Inflammatory macrophage treated with lipopolysaccharide for 4 hours (primary cell): Measurements from ENCODE around the gene HEATR5A.
A peak's percentile ranks its signal among the peaks of the same experiment; 100 is the strongest.
"Not testable (repeated sequence)": the region's sequence is repeated elsewhere in the genome, so short reads cannot be mapped to it uniquely, and the experiment has no call there.

ENCODE experiments used
- DNase-seq: peaks from one replicate; pipeline ENCODE4 v3.0.0-alpha.2; 2020

Gene HEATR5A

GRCh38 chr14:31320922-31321766 lies 99.2 kb downstream of the HEATR5A start:
- DNase-seq = no peak

DNA sequence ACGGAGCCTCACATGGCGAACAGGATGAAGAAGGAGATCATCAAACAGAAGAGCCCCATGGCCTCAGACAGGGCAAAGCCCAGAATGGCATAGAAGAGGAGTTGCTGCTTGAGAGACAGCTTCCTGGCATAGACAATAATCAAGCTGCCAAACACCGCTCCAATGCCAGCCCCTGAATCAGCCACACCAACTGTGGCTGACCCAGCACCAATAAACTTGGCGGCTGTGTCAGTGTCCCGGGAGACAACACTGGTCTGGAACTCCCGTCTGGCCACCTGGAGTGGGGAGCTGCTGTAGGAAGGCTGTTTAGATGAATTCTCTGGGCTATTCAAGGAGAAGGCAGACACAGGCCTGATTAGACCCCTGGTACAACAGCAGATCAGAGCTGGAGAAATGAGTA lies 100.1 kb downstream of the HEATR5A start:
- DNase-seq = no peak

DNA sequence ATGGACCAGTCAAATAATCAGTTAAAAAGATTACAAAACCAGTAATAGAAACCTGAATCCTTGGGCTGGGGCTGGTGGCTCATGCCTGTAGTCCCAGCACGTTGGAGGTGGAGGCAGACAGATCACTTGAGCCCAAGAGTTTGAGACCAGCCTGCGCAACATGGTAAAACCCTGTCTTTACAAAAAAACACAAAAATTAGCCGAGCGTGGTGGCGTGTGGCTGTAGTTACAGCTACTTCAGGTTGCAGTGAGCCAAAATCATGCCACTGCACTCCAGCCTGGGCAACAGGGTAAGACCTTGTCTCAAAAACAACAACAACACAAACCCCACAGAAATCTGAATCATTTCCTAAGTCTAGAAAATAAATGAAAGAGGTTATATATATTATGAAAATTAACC lies 100.6 kb downstream of the HEATR5A start:
- DNase-seq = no peak

GRCh38 chr14:31312934-31313333 lies 107.4 kb downstream of the HEATR5A start:
- DNase-seq = no peak

GRCh38 chr14:31312370-31312769 lies 108.0 kb downstream of the HEATR5A start:
- not testable (repeated sequence) for DNase-seq

- DNase-seq = no peak
Observed at GRCh38 chr14:31307618-31308017, 112.7 kb downstream of the HEATR5A start.

DNA sequence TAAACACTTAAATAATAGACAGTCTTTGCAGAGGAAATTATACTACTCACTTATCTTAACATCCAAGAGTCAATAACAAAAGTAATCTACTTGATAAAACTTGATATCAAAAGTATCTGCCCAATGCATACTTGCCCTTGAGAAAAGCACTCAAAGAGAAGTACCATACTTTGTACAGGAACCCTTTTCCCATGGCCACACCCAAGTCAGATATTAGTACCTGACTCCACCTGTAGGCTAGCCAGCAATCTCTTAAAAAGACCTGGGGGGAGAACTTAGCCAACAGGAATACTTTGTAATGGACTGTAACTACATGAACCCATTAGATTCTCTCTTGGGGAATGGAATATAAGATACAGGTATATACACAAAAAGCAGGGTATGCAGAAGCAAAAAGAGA lies 113.2 kb downstream of the HEATR5A start:
- no peak for DNase-seq

- DNase-seq = no peak
Observed at GRCh38 chr14:31303654-31304053, 116.7 kb downstream of the HEATR5A start.

DNA sequence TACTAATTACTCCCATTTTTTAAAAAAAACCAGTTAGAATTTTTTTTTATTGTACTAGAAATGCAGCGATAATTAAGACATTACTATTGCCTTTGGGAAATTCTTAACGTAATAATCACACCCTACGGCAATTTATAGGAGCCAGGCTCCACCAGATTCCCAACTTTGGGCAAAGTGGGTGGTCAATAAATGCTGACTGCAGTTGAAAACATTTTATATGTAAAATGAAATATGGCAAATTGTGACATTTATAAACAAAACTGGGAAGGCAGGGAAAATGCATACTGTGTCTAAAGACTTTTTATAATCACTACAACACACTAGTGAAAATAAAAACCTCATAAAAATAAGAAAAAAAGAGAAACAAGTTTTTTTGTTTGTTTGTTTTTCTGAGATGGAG lies 119.5 kb downstream of the HEATR5A start:
- no peak for DNase-seq

DNA sequence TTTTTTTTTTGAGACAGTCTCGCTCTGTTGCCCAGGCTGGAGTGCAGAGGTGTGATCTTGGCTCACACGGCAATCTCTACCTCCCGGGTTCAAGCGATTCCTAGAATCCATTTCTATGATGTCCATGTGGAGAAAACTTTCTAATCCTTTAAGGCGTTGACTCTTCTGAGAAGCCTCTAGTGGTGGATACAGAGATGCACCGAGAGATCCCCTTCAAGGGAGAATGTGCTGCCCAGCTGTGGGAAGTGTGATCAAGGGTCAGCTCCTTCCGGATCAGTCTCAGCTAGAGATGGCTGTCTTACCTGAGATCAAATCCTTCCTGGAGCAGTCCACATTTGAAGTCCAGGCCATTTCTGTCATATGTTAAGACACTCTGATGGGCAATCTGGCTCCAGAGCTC lies 120.1 kb downstream of the HEATR5A start:
- DNase-seq = no peak

GRCh38 chr14:31297701-31298344 lies 122.5 kb downstream of the HEATR5A start:
- DNase-seq = no peak

GRCh38 chr14:31297112-31297511 lies 123.2 kb downstream of the HEATR5A start:
- no peak for DNase-seq

GRCh38 chr14:31294746-31295405 lies 125.5 kb downstream of the HEATR5A start:
- no peak for DNase-seq

GRCh38 chr14:31292937-31293616 lies 127.3 kb downstream of the HEATR5A start:
- DNase-seq = no peak

DNA sequence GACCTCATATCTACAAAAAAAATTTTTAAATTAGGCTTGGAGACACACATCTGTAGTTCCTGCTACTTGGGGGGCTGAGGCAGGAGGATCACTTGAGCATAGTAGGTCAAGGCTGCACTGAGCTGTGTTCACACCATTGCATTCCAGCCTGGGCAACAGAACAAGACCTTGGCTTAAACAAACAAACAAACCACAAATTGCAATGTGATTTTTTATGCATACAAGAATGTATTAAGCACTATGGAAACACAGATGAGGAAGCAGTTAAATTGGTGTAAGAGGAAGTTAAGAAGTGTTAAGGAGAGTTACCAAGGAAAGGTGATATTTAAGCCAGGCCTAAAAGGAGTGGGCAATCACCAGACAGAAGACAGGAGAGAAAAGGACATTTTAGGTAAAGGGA lies 129.1 kb downstream of the HEATR5A start:
- peak; percentile 14 for DNase-seq

GRCh38 chr14:31287294-31287972 lies 132.9 kb downstream of the HEATR5A start:
- DNase-seq = no peak

DNA sequence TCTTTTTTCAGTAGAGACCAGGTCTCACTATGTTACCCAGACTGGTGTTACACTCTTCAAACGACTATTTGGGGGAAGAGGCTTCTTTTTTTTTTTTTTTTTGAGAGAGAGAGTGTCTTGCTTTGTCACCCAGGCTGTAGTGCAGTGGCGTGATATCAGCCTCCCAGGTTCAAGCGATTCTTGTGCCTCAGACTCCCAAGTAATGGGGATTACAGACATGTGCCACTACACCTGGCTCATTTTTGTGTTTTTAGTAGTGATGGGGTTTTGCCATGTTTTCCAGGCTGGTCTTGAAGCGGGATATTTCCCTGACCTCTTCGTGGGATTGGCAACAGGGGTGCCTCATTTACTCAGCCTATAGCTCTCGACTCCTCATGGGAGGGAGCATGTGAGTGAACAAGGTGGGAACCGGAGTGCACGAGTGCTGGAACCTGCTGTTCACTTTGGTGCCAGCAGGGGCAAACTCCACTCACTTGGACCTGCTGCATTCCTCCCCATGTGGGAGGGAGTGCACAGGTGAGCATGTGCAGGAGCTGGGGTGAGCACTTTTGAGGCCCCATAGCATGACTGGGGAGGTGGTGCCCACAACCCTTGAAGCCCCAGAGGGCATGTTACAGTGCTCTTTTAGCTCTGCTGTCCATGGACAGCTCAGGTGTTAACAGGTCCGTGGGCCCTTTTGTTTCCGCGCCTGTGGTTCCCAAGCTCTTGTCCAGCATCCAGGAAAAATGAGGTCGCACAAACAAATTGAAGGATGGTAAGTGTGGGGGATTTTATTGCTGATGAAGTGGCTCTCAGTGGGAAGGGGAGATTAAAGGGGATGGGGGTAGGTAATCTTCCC lies 133.7 kb downstream of the HEATR5A start:
- DNase-seq = no peak

GRCh38 chr14:31283578-31284252 lies 136.6 kb downstream of the HEATR5A start:
- peak; percentile 93 for DNase-seq

DNA sequence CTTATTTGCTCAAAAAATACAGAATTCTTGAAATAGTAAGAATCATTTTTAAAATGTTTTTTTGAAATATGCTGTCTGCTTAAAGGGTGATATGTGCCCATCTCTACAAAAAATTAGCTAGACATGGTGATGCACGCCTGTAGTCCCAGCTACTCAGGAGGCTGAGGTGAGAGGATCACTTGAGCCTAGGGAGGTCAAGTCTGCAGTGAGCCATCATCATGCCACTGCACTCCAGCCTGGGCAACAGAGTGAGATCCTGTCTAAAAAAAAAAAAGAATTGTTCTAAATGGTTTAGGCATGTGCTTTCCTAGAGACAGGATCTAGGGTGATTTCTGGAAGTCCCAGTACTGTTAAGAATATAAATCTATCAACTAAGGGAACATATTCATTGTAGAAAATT lies 137.2 kb downstream of the HEATR5A start:
- no peak for DNase-seq

DNA sequence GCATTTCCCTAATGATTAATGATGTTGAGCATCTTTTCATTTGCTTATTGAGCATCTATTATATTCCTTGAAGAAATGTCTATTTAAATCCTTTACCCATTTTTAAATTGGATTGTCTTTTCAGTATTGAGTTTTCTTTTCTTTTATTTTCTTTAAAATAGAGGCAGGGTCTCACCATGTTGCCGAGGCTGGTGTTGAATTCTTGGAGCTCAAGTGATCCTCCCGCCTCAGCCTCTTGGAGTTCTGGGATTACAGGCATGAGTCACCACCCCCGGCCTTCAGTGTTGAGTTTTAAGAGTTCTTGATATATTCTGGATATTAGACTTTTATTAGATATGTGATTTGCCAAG lies 139.5 kb downstream of the HEATR5A start:
- no peak for DNase-seq

DNA sequence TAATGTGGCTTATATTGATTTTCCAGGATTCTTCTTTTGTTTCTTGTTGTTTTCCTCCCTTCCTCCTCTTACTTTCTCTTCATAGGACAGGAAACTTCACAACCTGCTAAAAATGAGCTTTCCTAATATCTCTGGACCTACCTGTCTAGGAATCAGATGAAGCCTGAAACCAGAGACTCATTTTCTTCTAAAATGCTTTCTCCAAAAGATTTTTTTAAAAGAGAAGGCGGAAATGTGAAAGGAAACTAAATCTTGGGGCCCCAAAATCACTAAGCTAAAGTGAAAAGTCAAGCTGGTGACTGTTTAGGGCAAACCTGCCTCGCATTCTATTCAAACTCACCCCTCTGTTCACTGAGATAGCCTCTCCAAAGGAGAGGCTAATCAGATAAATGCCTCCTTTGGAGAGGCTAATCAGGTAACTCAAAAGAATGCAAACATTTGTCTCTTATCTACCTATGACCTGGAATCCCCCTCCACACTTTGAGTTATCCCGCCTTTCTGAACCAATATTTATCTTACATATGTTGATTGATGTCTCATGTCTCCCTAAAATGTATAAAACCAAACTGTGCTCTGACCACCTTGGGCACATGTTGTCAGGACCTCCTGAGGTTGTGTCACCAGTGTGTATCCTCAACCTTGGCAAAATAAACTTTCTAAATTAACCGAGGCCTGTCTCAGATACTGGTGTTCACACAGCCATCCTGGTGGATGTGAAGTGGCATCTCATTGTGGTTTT lies 140.0 kb downstream of the HEATR5A start:
- DNase-seq = no peak
